ENCODE results near the gene CLASP2.
"Not testable (repeated sequence)": the region's sequence is repeated elsewhere in the genome, so short reads cannot be mapped to it uniquely, and the experiment has no call there.

The CLASP2 gene

GRCh38 chr3:33717866-33718594, at the start of gene CLASP2:
CLASP2 (minus strand) TSS chr3:33718254; CDS start chr3:33718002, 252 bp downstream.
- DNase-seq (ENCODE audit: low read depth in 2 of 2, low spot score in 1 of 2), result peak; percentile 56 to 70

- no peak for DNase-seq (ENCODE audit: low read depth in 2 of 2, low spot score in 1 of 2)
These were observed 40.8 kb upstream of the CLASP2 start for GRCh38 chr3:33758864-33759263.

- DNase-seq (ENCODE audit: low read depth in 2 of 2, low spot score in 1 of 2), result no peak
These were observed 40.2 kb upstream of the CLASP2 start for GRCh38 chr3:33758281-33758680.

- not testable (repeated sequence) for DNase-seq (ENCODE audit: low read depth in 2 of 2, low spot score in 1 of 2)
These were observed 36.3 kb upstream of the CLASP2 start for GRCh38 chr3:33754391-33754790.

GRCh38 chr3:33751336-33751735, 33.3 kb upstream of the CLASP2 start:
- no peak for DNase-seq (ENCODE audit: low read depth in 2 of 2, low spot score in 1 of 2)

GRCh38 chr3:33750211-33750548, 32.1 kb upstream of the CLASP2 start:
- no peak for DNase-seq (ENCODE audit: low read depth in 2 of 2, low spot score in 1 of 2)

GRCh38 chr3:33749546-33750210, 31.6 kb upstream of the CLASP2 start:
- no peak for DNase-seq (ENCODE audit: low read depth in 2 of 2, low spot score in 1 of 2)

GRCh38 chr3:33746416-33747116, 28.5 kb upstream of the CLASP2 start:
- DNase-seq (ENCODE audit: low read depth in 2 of 2, low spot score in 1 of 2), result no peak

- DNase-seq (ENCODE audit: low read depth in 2 of 2, low spot score in 1 of 2), result no peak
These were observed 19.1 kb upstream of the CLASP2 start for GRCh38 chr3:33737146-33737545.

- no peak for DNase-seq (ENCODE audit: low read depth in 2 of 2, low spot score in 1 of 2)
These were observed 14.3 kb upstream of the CLASP2 start for GRCh38 chr3:33732394-33732793.

- DNase-seq (ENCODE audit: low read depth in 2 of 2, low spot score in 1 of 2), result no peak
These were observed 11.9 kb upstream of the CLASP2 start for GRCh38 chr3:33729993-33730392.

- DNase-seq (ENCODE audit: low read depth in 2 of 2, low spot score in 1 of 2), result no peak
These were observed 6.2 kb upstream of the CLASP2 start for GRCh38 chr3:33724256-33724655.

GRCh38 chr3:33722626-33723370, 4.7 kb upstream of the CLASP2 start:
- no peak for DNase-seq (ENCODE audit: low read depth in 2 of 2, low spot score in 1 of 2)

GRCh38 chr3:33722191-33722590, 4.1 kb upstream of the CLASP2 start:
- no peak for DNase-seq (ENCODE audit: low read depth in 2 of 2, low spot score in 1 of 2)

GRCh38 chr3:33718595-33718907, 497 bp upstream of the CLASP2 start:
- no peak for DNase-seq (ENCODE audit: low read depth in 2 of 2, low spot score in 1 of 2)

- peak in 1 of 2 donors; percentile 19 for DNase-seq (ENCODE audit: low read depth in 2 of 2, low spot score in 1 of 2)
These were observed 513 bp downstream of the CLASP2 start for GRCh38 chr3:33717616-33717865.

GRCh38 chr3:33716227-33716626, 1.8 kb downstream of the CLASP2 start:
- no peak for DNase-seq (ENCODE audit: low read depth in 2 of 2, low spot score in 1 of 2)

GRCh38 chr3:33711100-33711499, 7.0 kb downstream of the CLASP2 start:
- DNase-seq (ENCODE audit: low read depth in 2 of 2, low spot score in 1 of 2), result no peak

- no peak for DNase-seq (ENCODE audit: low read depth in 2 of 2, low spot score in 1 of 2)
These were observed 12.0 kb downstream of the CLASP2 start for GRCh38 chr3:33706056-33706455.

- DNase-seq (ENCODE audit: low read depth in 2 of 2, low spot score in 1 of 2), result no peak
These were observed 13.2 kb downstream of the CLASP2 start for GRCh38 chr3:33704891-33705290.

- no peak for DNase-seq (ENCODE audit: low read depth in 2 of 2, low spot score in 1 of 2)
These were observed 18.8 kb downstream of the CLASP2 start for GRCh38 chr3:33699275-33699674.

GRCh38 chr3:33694944-33695343, 23.1 kb downstream of the CLASP2 start:
- DNase-seq (ENCODE audit: low read depth in 2 of 2, low spot score in 1 of 2), result no peak
